Superior temporal gyrus (tissue), 1 donor: ENCODE results near the gene RFX8.
"Not testable (repeated sequence)": the region's sequence is repeated elsewhere in the genome, so short reads cannot be mapped to it uniquely, and the experiment has no call there.

Experiments used
- DNase-seq: peaks from one replicate; pipeline ENCODE4 v3.0.0-alpha.2; 2016; ENCODE audit errors: extremely low spot score

The RFX8 gene

GRCh38 chr2:101442042-101442666 lies 32.8 kb downstream of the RFX8 start:
- DNase-seq, result no peak

GRCh38 chr2:101440127-101440738 lies 34.7 kb downstream of the RFX8 start:
- no peak for DNase-seq

GRCh38 chr2:101439716-101440115 lies 35.2 kb downstream of the RFX8 start:
- DNase-seq, result no peak

GRCh38 chr2:101438555-101438954 lies 36.4 kb downstream of the RFX8 start:
- not testable (repeated sequence) for DNase-seq

- no peak for DNase-seq
These were observed 39.7 kb downstream of the RFX8 start for GRCh38 chr2:101435001-101435862.

GRCh38 chr2:101433465-101433864 lies 41.4 kb downstream of the RFX8 start:
- no peak for DNase-seq

- no peak for DNase-seq
These were observed 42.3 kb downstream of the RFX8 start for GRCh38 chr2:101432411-101433181.

GRCh38 chr2:101431486-101431885 lies 43.4 kb downstream of the RFX8 start:
- DNase-seq, result no peak

GRCh38 chr2:101430156-101430555 lies 44.8 kb downstream of the RFX8 start:
- DNase-seq, result no peak

- no peak for DNase-seq
These were observed 45.5 kb downstream of the RFX8 start for GRCh38 chr2:101429453-101429852.

GRCh38 chr2:101428422-101429176 lies 46.3 kb downstream of the RFX8 start:
- peak; percentile 44 for DNase-seq

GRCh38 chr2:101427743-101428142 lies 47.2 kb downstream of the RFX8 start:
- DNase-seq, result no peak

- DNase-seq, result no peak
These were observed 47.7 kb downstream of the RFX8 start for GRCh38 chr2:101427240-101427639.

- no peak for DNase-seq
These were observed 48.1 kb downstream of the RFX8 start for GRCh38 chr2:101426822-101427221.

- DNase-seq, result no peak
These were observed 54.3 kb downstream of the RFX8 start for GRCh38 chr2:101420623-101421022.

GRCh38 chr2:101419096-101419663 lies 55.7 kb downstream of the RFX8 start:
- DNase-seq, result peak; percentile 78

GRCh38 chr2:101418460-101419095 lies 56.3 kb downstream of the RFX8 start:
- DNase-seq, result no peak

- DNase-seq, result no peak
These were observed 58.3 kb downstream of the RFX8 start for GRCh38 chr2:101416609-101417008.

- DNase-seq, result no peak
These were observed 59.0 kb downstream of the RFX8 start for GRCh38 chr2:101415884-101416283.

- no peak for DNase-seq
These were observed 59.7 kb downstream of the RFX8 start for GRCh38 chr2:101415220-101415619.
